GM12878 (cell line): Measurements from ENCODE around the gene LIN54. TPM values are rescaled to one million over a fixed set of nuclear protein-coding genes. Genes with fewer than 3 reads are reported as not detected.

Source experiments
- CHD2 ChIP-seq: IDR thresholded peaks from 2 replicates; pipeline ENCODE4 v1.6.1; 2011; ENCODE audit warnings: low read depth, low read length, improper control_type of control experiment, borderline replicate concordance
- EED ChIP-seq: sonication (generic); IDR thresholded peaks from 2 replicates; pipeline ENCODE4 v1.6.1; 2016; ENCODE audit warnings: antibody characterized with exemption, low read depth
- MTA3 ChIP-seq: IDR thresholded peaks from 2 replicates; pipeline ENCODE4 v1.6.1; 2012; ENCODE audit warnings: low read length, inconsistent platforms, borderline replicate concordance
- NFXL1 ChIP-seq: fragments of 450-650 bp; IDR thresholded peaks from 2 replicates; pipeline ENCODE4 v1.6.1; 2017; ENCODE audit warnings: antibody characterized with exemption, mild to moderate bottlenecking, borderline replicate concordance
- NR2C2 ChIP-seq: IDR thresholded peaks from 2 replicates; pipeline ENCODE4 v1.6.1; 2011; ENCODE audit warnings: borderline replicate concordance, low read depth; ENCODE audit not compliant: control insufficient read depth, insufficient read length
- PML ChIP-seq: IDR thresholded peaks from 2 replicates; pipeline ENCODE4 v1.6.1; 2012; ENCODE audit warnings: low read length, inconsistent platforms
- STAT3 ChIP-seq: IDR thresholded peaks from 2 replicates; pipeline ENCODE4 v1.6.1; 2011; ENCODE audit warnings: low read depth, low read length, improper control_type of control experiment
- TARDBP ChIP-seq: IDR thresholded peaks from 2 replicates; pipeline ENCODE4 v1.6.1; 2016; ENCODE audit warnings: borderline replicate concordance
- TCF7 ChIP-seq: IDR thresholded peaks from 2 replicates; pipeline ENCODE4 v1.6.1; 2014; ENCODE audit warnings: antibody characterized with exemption, borderline replicate concordance
- YY1 ChIP-seq: IDR thresholded peaks from 2 replicates; pipeline ENCODE4 v1.6.1; 2011; ENCODE audit warnings: low read depth, mild to moderate bottlenecking, low read length
- polyA plus RNA-seq, 11 experiments: library from polyadenylated mRNA; depleted of rRNA in 4 of 11; unstranded in 6 of 11; stranded (reverse) in 5 of 11; fragments of >200 nt; fragmentation: Nextera tagmentation in 4 of 11; fragmentation: Illumina TruSeq in 1 of 11; extraction: Ambion mirVana in 4 of 11; extraction: Trizol in 1 of 11; gene quantifications; 1 replicate in 1 of 11; 2 replicates in 10 of 11; pipeline versions ENCODE4 v1.2.1 to v1.2.3, GENCODE V29; 2011 to 2016; ENCODE audit warnings: inconsistent platforms in 2 of 11, missing spikeins in 2 of 11, low read depth in 1 of 11
- total RNA-seq, 4 experiments: library from RNA; depleted of rRNA in 3 of 4; stranded (reverse); fragments of >200 nt in 3 of 4; fragmentation: Illumina TruSeq in 1 of 4; extraction: Trizol in 1 of 4; gene quantifications; 2 replicates each; pipeline versions ENCODE4 v1.2.1 to v1.2.3, GENCODE V29; 2013 to 2021
- TF ChIP-seq, protein P1 (sequence below): IDR thresholded peaks from 2 replicates; pipeline ENCODE4 v1.6.1; 2011; ENCODE audit warnings: borderline replicate concordance, low read depth, mild to moderate bottlenecking, moderate library complexity, low read length; ENCODE audit not compliant: insufficient read depth, poor library complexity, severe bottlenecking
- TF ChIP-seq, protein P2 (sequence below): fragments of 450-650 bp; IDR thresholded peaks from 2 replicates; pipeline ENCODE4 v1.6.1; 2017; ENCODE audit warnings: antibody characterized with exemption, mild to moderate bottlenecking, moderate library complexity
- TF ChIP-seq, protein P3 (sequence below): fragments of 450-650 bp; IDR thresholded peaks from 2 replicates; pipeline ENCODE4 v1.6.1; 2017; ENCODE audit warnings: mild to moderate bottlenecking, low read depth, inconsistent platforms; ENCODE audit not compliant: poor library complexity, severe bottlenecking

The LIN54 gene
- total and polyA plus RNA-seq, 10 of the 15 experiments (the other 5 are each of a cell fraction or from before 2014, with no cell fraction given), result 1.5 to 20.4 (median 12.2) TPM

DNA sequence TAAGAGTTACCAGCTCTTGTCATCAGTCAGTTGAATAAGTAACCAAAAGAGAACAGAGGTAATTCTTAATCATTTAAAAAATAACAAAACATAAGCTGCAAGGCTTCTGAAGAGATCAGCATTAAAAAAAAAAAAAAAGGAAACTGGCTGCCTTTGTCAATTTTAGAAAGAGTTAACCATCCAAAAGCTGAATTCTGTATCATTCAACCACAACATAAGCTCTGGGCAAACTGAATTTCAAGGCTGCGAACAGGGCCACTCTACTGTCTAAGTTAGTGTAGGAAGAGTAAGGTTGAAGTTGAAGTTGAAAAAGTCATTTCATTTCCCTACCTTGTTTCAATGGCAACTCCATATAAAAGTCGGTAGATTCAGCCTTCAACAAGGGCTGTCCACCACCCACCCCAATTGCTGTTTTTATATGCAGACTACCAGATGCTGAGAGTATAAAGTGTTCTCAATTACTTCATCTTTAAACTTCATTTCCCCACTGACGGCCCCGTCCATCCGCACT lies 1.1 kb upstream of the LIN54 start (continued):
- TF ChIP-seq, protein P1, sequence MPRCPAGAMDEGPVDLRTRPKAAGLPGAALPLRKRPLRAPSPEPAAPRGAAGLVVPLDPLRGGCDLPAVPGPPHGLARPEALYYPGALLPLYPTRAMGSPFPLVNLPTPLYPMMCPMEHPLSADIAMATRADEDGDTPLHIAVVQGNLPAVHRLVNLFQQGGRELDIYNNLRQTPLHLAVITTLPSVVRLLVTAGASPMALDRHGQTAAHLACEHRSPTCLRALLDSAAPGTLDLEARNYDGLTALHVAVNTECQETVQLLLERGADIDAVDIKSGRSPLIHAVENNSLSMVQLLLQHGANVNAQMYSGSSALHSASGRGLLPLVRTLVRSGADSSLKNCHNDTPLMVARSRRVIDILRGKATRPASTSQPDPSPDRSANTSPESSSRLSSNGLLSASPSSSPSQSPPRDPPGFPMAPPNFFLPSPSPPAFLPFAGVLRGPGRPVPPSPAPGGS, result no peak
- no peak for TF ChIP-seq CHD2
- TF ChIP-seq, protein P2, sequence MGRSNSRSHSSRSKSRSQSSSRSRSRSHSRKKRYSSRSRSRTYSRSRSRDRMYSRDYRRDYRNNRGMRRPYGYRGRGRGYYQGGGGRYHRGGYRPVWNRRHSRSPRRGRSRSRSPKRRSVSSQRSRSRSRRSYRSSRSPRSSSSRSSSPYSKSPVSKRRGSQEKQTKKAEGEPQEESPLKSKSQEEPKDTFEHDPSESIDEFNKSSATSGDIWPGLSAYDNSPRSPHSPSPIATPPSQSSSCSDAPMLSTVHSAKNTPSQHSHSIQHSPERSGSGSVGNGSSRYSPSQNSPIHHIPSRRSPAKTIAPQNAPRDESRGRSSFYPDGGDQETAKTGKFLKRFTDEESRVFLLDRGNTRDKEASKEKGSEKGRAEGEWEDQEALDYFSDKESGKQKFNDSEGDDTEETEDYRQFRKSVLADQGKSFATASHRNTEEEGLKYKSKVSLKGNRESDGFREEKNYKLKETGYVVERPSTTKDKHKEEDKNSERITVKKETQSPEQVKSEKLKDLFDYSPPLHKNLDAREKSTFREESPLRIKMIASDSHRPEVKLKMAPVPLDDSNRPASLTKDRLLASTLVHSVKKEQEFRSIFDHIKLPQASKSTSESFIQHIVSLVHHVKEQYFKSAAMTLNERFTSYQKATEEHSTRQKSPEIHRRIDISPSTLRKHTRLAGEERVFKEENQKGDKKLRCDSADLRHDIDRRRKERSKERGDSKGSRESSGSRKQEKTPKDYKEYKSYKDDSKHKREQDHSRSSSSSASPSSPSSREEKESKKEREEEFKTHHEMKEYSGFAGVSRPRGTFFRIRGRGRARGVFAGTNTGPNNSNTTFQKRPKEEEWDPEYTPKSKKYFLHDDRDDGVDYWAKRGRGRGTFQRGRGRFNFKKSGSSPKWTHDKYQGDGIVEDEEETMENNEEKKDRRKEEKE, result no peak
- no peak for TF ChIP-seq TARDBP
- TF ChIP-seq PML, result no peak
- no peak for TF ChIP-seq NR2C2
- TF ChIP-seq, protein P3, sequence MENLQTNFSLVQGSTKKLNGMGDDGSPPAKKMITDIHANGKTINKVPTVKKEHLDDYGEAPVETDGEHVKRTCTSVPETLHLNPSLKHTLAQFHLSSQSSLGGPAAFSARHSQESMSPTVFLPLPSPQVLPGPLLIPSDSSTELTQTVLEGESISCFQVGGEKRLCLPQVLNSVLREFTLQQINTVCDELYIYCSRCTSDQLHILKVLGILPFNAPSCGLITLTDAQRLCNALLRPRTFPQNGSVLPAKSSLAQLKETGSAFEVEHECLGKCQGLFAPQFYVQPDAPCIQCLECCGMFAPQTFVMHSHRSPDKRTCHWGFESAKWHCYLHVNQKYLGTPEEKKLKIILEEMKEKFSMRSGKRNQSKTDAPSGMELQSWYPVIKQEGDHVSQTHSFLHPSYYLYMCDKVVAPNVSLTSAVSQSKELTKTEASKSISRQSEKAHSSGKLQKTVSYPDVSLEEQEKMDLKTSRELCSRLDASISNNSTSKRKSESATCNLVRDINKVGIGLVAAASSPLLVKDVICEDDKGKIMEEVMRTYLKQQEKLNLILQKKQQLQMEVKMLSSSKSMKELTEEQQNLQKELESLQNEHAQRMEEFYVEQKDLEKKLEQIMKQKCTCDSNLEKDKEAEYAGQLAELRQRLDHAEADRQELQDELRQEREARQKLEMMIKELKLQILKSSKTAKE, result no peak
- no peak for TF ChIP-seq TCF7
- TF ChIP-seq STAT3, result no peak
- TF ChIP-seq YY1, result no peak
- TF ChIP-seq NFXL1, result no peak
- TF ChIP-seq MTA3, result no peak
- no peak for TF ChIP-seq EED
